Adrenal gland (tissue), 5 donors: ENCODE data around the gene CABP4.

Source experiments
- POLR2A ChIP-seq, 2 donors: fragments of 450-650 bp; IDR thresholded peaks; one replicate each; pipeline ENCODE4 v1.6.1; 2017; ENCODE audit warnings: antibody characterized with exemption in 2 of 2, mild to moderate bottlenecking in 2 of 2, moderate library complexity in 1 of 2
- TF ChIP-seq, protein P1 (sequence below), 6 experiments: fragments of 450-650 bp in 4 of 6; fragments of 200-600 bp in 2 of 6; sonication (generic) in 1 of 6; IDR thresholded peaks; 1 replicate in 5 of 6; 2 replicates in 1 of 6; pipeline versions ENCODE4 v1.5.1 to v1.8.0; 2016 to 2021; ENCODE audit warnings: antibody characterized with exemption in 6 of 6, mild to moderate bottlenecking in 2 of 6, moderate library complexity in 1 of 6
- donor health status: DM: no; HTN: no; CAD: no.

DNA sequence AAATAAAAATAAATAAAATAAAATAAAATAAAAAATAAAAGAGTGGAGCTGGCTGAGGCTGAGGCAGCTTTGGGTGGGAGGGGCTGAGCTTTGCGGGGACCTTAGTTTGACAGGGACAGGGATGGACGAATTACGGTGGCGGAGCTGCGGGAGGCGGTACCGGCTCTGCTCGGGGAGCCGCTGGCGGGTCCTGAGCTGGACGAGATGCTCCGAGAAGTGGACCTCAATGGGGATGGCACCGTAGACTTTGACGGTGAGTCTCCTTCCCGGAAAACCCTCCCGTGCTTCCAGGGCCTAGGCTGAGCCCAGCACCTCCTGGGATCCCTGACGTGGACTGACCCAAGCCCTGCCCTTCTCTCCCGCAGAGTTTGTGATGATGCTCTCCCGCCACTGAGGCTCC is 3.1 kb downstream of the CABP4 start:
- TF ChIP-seq, protein P1, sequence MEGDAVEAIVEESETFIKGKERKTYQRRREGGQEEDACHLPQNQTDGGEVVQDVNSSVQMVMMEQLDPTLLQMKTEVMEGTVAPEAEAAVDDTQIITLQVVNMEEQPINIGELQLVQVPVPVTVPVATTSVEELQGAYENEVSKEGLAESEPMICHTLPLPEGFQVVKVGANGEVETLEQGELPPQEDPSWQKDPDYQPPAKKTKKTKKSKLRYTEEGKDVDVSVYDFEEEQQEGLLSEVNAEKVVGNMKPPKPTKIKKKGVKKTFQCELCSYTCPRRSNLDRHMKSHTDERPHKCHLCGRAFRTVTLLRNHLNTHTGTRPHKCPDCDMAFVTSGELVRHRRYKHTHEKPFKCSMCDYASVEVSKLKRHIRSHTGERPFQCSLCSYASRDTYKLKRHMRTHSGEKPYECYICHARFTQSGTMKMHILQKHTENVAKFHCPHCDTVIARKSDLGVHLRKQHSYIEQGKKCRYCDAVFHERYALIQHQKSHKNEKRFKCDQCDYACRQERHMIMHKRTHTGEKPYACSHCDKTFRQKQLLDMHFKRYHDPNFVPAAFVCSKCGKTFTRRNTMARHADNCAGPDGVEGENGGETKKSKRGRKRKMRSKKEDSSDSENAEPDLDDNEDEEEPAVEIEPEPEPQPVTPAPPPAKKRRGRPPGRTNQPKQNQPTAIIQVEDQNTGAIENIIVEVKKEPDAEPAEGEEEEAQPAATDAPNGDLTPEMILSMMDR (IDR thresholded peaks at IDR 0.05): no peak
- TF ChIP-seq POLR2A (IDR thresholded peaks at IDR 0.05): no peak
